Natural killer cell (primary cell): ENCODE data around the gene TMEM125. TPM values are rescaled to one million over a fixed set of nuclear protein-coding genes. Genes with fewer than 3 reads are reported as not detected.

Experiments
- ATAC-seq, 3 donors: fragments of 150-1000 bp in 2 of 3; fragments of 200-7000 bp in 1 of 3; cut with Tn5 transposase; 1 replicate in 1 of 3; 2 replicates in 2 of 3; pipeline ENCODE4 v1.10.0; 2021; ENCODE audit warnings: mild to moderate bottlenecking in 2 of 3, moderate library complexity in 2 of 3
- DNase-seq, 2 donors: peaks; one replicate each; pipeline versions ENCODE4 v3.0.0 to v3.0.0-alpha.2; 2013 to 2021; ENCODE audit warnings: mixed read lengths in 1 of 2
- H3K27ac ChIP-seq: one replicate; pipeline ENCODE4 v1.5.1; 2013; ENCODE audit warnings: mild to moderate bottlenecking, low read length
- H3K27me3 ChIP-seq: one replicate; pipeline ENCODE4 v1.6.1; 2013; ENCODE audit warnings: low read length; ENCODE audit not compliant: control insufficient read depth, insufficient read depth
- H3K36me3 ChIP-seq: one replicate; pipeline ENCODE4 v1.6.1; 2013; ENCODE audit warnings: low read length; ENCODE audit not compliant: control insufficient read depth, insufficient read depth
- H3K4me1 ChIP-seq: one replicate; pipeline ENCODE4 v1.6.1; 2013; ENCODE audit warnings: low read length; ENCODE audit not compliant: control insufficient read depth, insufficient read depth
- H3K4me3 ChIP-seq: one replicate; pipeline ENCODE4 v1.5.1; 2013; ENCODE audit warnings: low read length
- H3K9me3 ChIP-seq: one replicate; pipeline ENCODE4 v1.6.1; 2013; ENCODE audit warnings: low read length; ENCODE audit not compliant: control insufficient read depth, insufficient read depth
- H3K27ac Mint-ChIP-seq, 2 donors: one replicate each; pipeline ENCODE4 v1.8.0; 2022; ENCODE audit warnings: mild to moderate bottlenecking in 2 of 2, mixed read lengths in 2 of 2, moderate library complexity in 1 of 2
- H3K27me3 Mint-ChIP-seq, 2 donors: one replicate each; pipeline ENCODE4 v1.8.0; 2022; ENCODE audit warnings: low read depth in 2 of 2, mixed read lengths in 2 of 2
- H3K36me3 Mint-ChIP-seq: one replicate; pipeline ENCODE4 v1.8.0; 2022; ENCODE audit warnings: mixed read lengths
- H3K4me1 Mint-ChIP-seq, 2 donors: one replicate each; pipeline ENCODE4 v1.8.0; 2022; ENCODE audit warnings: mixed read lengths in 2 of 2
- H3K4me3 Mint-ChIP-seq: one replicate; pipeline ENCODE4 v1.8.0; 2022; ENCODE audit warnings: mild to moderate bottlenecking, moderate library complexity, mixed read lengths
- H3K9me3 Mint-ChIP-seq, 2 donors: one replicate each; pipeline ENCODE4 v1.8.0; 2022; ENCODE audit warnings: mixed read lengths in 2 of 2
- WGBS: methylation state at CpG from one replicate; pipeline ENCODE4 v1.1.7; 2013; ENCODE audit warnings: missing lambda C conversion rate; ENCODE audit not compliant: insufficient coverage; 5-methylcytosine and 5-hydroxymethylcytosine counted together
- intact Hi-C: fragments of 100-400 bp; cut with micrococcal nuclease; formaldehyde crosslinking; loops from one replicate; pipeline ENCODE4 v1.14.2; 2022
- total RNA-seq, 4 donors: library from RNA; stranded (reverse); fragments of 120-200 nt in 1 of 4; gene quantifications; one replicate each; pipeline versions ENCODE4 v1.2.3 to v1.2.4, GENCODE V29; 2013 to 2022
- TF ChIP-seq, protein P1 (sequence below): fragments of 200-600 bp; IDR thresholded peaks from one replicate; pipeline ENCODE4 v1.8.0; 2022; ENCODE audit warnings: antibody characterized with exemption

TMEM125 gene
- total RNA-seq, 3 donors from 2014 or later (not counting 1 experiment from before 2014, with no cell fraction given) = not detected

DNA sequence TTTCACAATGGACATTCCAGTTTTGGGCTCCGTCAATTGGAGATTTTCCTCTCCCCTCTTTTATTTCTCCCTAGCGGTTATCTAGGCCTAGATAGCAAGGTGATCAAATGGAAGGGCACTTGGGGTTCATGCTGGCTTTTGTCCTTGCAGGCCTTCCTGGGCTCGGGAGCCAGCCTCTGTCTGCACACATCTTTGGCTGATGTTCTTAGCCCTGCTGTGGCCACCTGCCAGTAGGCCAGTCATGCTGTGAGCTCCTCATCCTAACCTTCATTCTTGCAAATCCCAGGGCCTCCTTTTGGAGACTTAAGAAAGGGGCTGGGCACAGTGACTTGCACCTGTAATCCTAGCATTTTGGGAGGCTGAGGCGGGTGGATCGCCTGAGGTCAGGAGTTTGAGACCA, 44.5 kb downstream of the TMEM125 start:
- ATAC-seq (no peak), DNase-seq (no peak)
- no peaks in the 10 kb centered on the region for H3K27me3 ChIP-seq
- Mint-ChIP-seq H3K4me3 (no peak overlapping the region), H3K27me3 (no peaks in the 10 kb centered on the region), H3K9me3 (no peaks in the 10 kb centered on the region), H3K36me3 (no peaks in the 10 kb centered on the region), H3K4me1 (peaks cover 0 to 6% of the 10 kb centered on the region in 2 donors), H3K27ac (no peak overlapping the region)
- no peaks in the 10 kb centered on the region for H3K9me3 ChIP-seq
- 95% methylated on average over 5 of the region's 5 CpGs for WGBS
- H3K27ac ChIP-seq = no peak overlapping the region
- no peak overlapping the region for H3K4me3 ChIP-seq
- peaks cover 2% of the 10 kb centered on the region for H3K36me3 ChIP-seq
- TF ChIP-seq, protein P1, sequence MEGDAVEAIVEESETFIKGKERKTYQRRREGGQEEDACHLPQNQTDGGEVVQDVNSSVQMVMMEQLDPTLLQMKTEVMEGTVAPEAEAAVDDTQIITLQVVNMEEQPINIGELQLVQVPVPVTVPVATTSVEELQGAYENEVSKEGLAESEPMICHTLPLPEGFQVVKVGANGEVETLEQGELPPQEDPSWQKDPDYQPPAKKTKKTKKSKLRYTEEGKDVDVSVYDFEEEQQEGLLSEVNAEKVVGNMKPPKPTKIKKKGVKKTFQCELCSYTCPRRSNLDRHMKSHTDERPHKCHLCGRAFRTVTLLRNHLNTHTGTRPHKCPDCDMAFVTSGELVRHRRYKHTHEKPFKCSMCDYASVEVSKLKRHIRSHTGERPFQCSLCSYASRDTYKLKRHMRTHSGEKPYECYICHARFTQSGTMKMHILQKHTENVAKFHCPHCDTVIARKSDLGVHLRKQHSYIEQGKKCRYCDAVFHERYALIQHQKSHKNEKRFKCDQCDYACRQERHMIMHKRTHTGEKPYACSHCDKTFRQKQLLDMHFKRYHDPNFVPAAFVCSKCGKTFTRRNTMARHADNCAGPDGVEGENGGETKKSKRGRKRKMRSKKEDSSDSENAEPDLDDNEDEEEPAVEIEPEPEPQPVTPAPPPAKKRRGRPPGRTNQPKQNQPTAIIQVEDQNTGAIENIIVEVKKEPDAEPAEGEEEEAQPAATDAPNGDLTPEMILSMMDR = no peak
- H3K4me1 ChIP-seq = no peaks in the 10 kb centered on the region
- intact Hi-C loops = no loop called here

DNA sequence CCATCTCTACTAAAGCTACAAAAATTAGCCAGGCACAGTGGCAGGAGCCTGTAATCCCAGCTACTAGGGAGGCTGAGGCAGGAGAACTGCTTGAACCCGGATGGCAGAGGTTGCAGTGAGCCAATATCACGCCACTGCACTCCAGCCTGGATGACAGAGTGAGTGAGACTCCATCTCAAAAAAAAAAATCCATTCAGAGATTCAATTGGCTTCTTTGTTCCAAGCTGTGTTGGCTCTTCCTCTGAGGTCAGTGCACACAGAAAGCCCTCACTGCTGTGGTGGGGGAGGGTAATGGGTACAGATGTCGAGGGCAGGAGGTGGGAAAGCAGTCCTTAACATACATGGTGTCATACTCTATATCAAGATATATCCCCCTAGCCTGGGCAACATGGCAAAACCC, 45.7 kb downstream of the TMEM125 start:
- DNase-seq (no peak), ATAC-seq (no peak)
- Histone ChIP-seq H3K27ac (no peak overlapping the region), H3K36me3 (no peaks in the 10 kb centered on the region), H3K4me1 (no peaks in the 10 kb centered on the region), H3K27me3 (no peaks in the 10 kb centered on the region), H3K4me3 (no peak overlapping the region), H3K9me3 (no peaks in the 10 kb centered on the region)
- peaks cover 0 to 12% of the 10 kb centered on the region in 2 donors for H3K4me1 Mint-ChIP-seq
- TF ChIP-seq, protein P1 = no peak
- no peaks in the 10 kb centered on the region for H3K27me3 Mint-ChIP-seq
- intact Hi-C loops = no loop called here
- no peaks in the 10 kb centered on the region for H3K9me3 Mint-ChIP-seq
- 92% methylated on average over 2 of the region's 3 CpGs for WGBS
- no peak overlapping the region for H3K27ac Mint-ChIP-seq
- H3K4me3 Mint-ChIP-seq = no peak overlapping the region
- no peaks in the 10 kb centered on the region for H3K36me3 Mint-ChIP-seq

DNA sequence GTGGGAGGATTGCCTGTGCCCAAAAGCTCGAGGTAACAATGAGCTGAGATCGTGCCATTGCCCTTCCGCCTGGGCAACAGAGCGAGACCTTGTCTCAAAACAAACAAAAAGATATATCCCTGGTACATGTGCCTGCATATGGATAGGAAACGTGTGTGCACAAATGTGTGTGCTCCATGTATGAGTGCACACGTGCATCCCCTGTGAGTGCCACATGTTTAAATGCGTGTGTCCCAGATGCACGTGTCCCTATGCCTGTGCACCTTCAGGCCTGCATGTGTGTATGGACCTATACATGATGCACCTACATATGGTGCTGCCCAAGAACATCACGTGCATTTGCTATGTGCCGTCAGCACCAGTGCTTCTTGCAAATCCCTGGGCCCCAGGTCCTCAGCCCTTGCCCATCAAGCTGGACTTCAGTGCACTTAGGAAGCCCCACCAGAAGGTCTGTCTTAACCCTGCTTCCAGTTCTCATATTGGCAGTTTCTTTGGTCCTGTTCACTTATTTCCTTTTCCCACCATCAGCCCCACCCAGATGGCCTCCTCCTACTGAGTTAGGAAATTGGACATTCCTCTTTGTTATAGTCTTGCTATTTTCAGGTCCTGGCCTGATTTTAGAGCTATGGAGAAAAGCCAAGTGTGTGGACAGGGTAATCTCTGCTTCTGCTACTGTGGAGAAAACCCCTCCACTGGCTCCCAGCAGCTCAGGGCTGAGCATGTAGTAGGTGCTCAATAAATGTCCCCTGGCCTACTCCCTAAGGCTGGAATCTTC, 46.4 kb downstream of the TMEM125 start:
- Histone ChIP-seq H3K4me3 (no peak overlapping the region), H3K9me3 (no peaks in the 10 kb centered on the region), H3K27me3 (no peaks in the 10 kb centered on the region), H3K4me1 (no peaks in the 10 kb centered on the region), H3K27ac (no peak overlapping the region), H3K36me3 (no peaks in the 10 kb centered on the region)
- H3K27me3 Mint-ChIP-seq = no peaks in the 10 kb centered on the region
- WGBS = 87% methylated on average over 10 of the region's 10 CpGs
- intact Hi-C loops = no loop called here
- DNase-seq (no peak), ATAC-seq (no peak)
- H3K4me1 Mint-ChIP-seq = peaks cover 0 to 12% of the 10 kb centered on the region in 2 donors
- no peak overlapping the region for H3K4me3 Mint-ChIP-seq
- no peaks in the 10 kb centered on the region for H3K36me3 Mint-ChIP-seq
- TF ChIP-seq, protein P1 = no peak
- H3K9me3 Mint-ChIP-seq = no peaks in the 10 kb centered on the region
- no peak overlapping the region for H3K27ac Mint-ChIP-seq
